Stimulated activated memory B cell treated with anti-CD40 and anti-IgM and Interleukin-4, amounts not matched to agents 10 μg/mL and 1 μg/mL and 100 μg/mL, for 72 hours (primary cell): ENCODE data around the gene PRDM5.

Experiments used
- ATAC-seq: fragments of 150-1000 bp; cut with Tn5 transposase; 2 replicates; pipeline ENCODE4 v1.10.0; 2021
- H3K27ac Mint-ChIP-seq: one replicate; pipeline ENCODE4 v1.8.0; 2022; ENCODE audit warnings: mild to moderate bottlenecking, mixed read lengths
- H3K27me3 Mint-ChIP-seq: one replicate; pipeline ENCODE4 v1.8.0; 2022; ENCODE audit warnings: mixed read lengths
- H3K36me3 Mint-ChIP-seq: one replicate; pipeline ENCODE4 v1.8.0; 2022; ENCODE audit warnings: mixed read lengths
- H3K4me1 Mint-ChIP-seq: one replicate; pipeline ENCODE4 v1.8.0; 2022; ENCODE audit warnings: mixed read lengths
- H3K4me3 Mint-ChIP-seq: one replicate; pipeline ENCODE4 v1.8.0; 2022; ENCODE audit warnings: mild to moderate bottlenecking, moderate library complexity, mixed read lengths
- H3K9me3 Mint-ChIP-seq: one replicate; pipeline ENCODE4 v1.8.0; 2022; ENCODE audit warnings: mixed read lengths

The PRDM5 gene

DNA sequence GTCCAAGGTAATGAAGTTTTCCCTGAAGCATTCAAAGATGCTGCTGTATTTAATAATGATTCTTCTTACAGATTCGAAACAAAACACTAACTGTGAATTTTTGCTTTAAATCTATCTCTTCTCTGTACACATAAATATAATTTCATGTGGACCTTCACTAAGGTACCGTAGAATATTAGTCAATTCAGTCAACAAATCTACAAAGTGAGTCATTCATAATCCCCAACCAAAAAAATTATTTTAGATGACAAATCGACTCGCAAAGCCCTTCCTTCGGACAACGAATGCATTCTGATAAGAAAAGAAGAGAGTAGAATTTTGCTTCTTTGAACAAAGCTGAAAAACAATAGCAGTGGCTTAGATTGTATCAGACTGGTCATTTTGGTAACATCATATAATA is 95.7 kb downstream of the PRDM5 start:
- no peaks in the 10 kb centered on the region for H3K9me3 Mint-ChIP-seq
- no peaks in the 10 kb centered on the region for H3K36me3 Mint-ChIP-seq
- H3K27me3 Mint-ChIP-seq, result no peaks in the 10 kb centered on the region
- H3K27ac Mint-ChIP-seq, result no peak overlapping the region
- H3K4me1 Mint-ChIP-seq, result no peaks in the 10 kb centered on the region
- ATAC-seq, result no peak
- H3K4me3 Mint-ChIP-seq, result no peak overlapping the region

DNA sequence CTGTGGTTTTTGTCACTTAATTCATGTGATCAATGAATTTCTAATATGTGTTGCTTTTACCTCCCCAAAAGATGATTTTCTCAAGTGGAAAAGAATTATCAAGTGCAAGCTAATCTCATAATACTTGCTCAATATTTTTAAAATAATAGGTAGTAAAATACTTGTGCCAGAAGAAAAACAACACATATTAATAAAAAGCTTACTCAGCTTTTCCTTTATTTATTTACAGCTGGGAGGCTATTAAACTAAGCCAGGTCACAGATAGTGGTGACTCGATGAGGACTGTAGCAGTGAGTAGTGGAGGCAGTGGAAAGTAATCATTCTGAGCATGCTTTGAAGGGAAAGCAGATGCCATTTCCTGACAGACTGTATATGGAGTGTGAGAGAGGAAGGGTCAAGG is 96.1 kb downstream of the PRDM5 start:
- Mint-ChIP-seq H3K4me3 (no peak overlapping the region), H3K4me1 (no peaks in the 10 kb centered on the region), H3K36me3 (no peaks in the 10 kb centered on the region), H3K27ac (no peak overlapping the region), H3K9me3 (no peaks in the 10 kb centered on the region), H3K27me3 (no peaks in the 10 kb centered on the region)
- ATAC-seq, result no peak

DNA sequence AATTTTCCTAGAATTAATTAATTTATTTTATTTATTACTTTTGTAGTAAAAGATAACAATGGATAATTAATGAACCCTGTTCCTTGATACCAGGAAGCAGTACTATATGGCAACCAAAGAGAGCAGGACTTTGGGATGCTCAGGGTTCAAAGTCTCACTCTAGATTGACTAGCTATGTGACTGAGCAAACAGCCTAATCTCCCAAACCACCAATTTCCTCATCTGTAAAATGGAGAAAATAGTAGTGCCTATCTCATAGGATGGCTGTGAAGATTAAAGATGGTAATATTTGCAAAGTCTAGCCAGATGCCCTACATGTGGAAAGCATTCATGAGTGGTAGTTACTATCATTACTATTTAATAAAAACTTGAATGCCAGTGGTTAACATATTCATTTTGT is 97.6 kb downstream of the PRDM5 start:
- H3K9me3 Mint-ChIP-seq, result peaks cover 2% of the 10 kb centered on the region
- H3K4me3 Mint-ChIP-seq, result no peak overlapping the region
- H3K36me3 Mint-ChIP-seq, result no peaks in the 10 kb centered on the region
- H3K27ac Mint-ChIP-seq, result no peak overlapping the region
- H3K4me1 Mint-ChIP-seq, result no peaks in the 10 kb centered on the region
- H3K27me3 Mint-ChIP-seq, result no peaks in the 10 kb centered on the region
- no peak for ATAC-seq

GRCh38 chr4:120821977-120822376 is 100.5 kb downstream of the PRDM5 start:
- no peak overlapping the region for H3K4me3 Mint-ChIP-seq
- H3K27ac Mint-ChIP-seq, result no peak overlapping the region
- H3K27me3 Mint-ChIP-seq, result no peaks in the 10 kb centered on the region
- no peak for ATAC-seq
- H3K9me3 Mint-ChIP-seq, result peaks cover 2% of the 10 kb centered on the region
- no peaks in the 10 kb centered on the region for H3K4me1 Mint-ChIP-seq
- H3K36me3 Mint-ChIP-seq, result no peaks in the 10 kb centered on the region

GRCh38 chr4:120821029-120821428 is 101.5 kb downstream of the PRDM5 start:
- Mint-ChIP-seq H3K4me1 (no peaks in the 10 kb centered on the region), H3K36me3 (no peaks in the 10 kb centered on the region), H3K9me3 (peaks cover 2% of the 10 kb centered on the region), H3K27me3 (no peaks in the 10 kb centered on the region), H3K4me3 (no peak overlapping the region), H3K27ac (no peak overlapping the region)
- no peak for ATAC-seq

GRCh38 chr4:120819805-120820437 is 102.6 kb downstream of the PRDM5 start:
- H3K9me3 Mint-ChIP-seq, result peaks cover 2% of the 10 kb centered on the region
- H3K4me3 Mint-ChIP-seq, result no peak overlapping the region
- H3K27ac Mint-ChIP-seq, result no peak overlapping the region
- no peaks in the 10 kb centered on the region for H3K4me1 Mint-ChIP-seq
- no peaks in the 10 kb centered on the region for H3K36me3 Mint-ChIP-seq
- ATAC-seq, result no peak
- H3K27me3 Mint-ChIP-seq, result no peaks in the 10 kb centered on the region

DNA sequence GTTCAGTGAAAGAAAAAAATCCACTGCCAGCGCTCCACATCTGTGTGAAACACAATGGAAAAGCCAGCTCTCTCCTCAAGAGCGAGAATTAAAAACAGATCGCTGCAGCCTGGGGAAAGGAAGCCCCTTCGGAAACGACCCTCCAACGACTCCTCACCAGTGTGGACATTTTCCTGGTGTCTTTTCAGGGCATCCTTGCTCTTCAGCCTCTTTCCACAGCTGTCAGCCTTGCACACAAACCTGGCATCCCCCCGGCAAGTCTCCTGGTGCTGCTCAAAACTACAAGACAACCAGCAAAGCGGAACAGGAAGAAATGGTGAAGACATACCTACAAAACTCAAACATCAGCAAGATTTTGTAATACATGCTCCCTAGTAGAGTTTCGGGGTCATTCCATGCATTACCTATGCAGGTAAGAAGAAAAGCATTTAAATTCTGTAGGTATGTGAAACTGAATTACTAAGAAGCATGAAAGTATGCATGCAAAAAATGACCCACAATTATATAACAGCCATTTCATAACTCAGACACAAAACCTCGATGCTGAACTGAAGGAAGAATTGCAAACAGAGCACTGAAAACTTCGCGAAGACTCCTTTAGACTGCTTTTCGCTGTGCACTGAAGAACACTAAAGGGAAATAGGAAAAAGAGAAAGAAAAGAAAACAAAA is 106.1 kb downstream of the PRDM5 start:
- Mint-ChIP-seq H3K27ac (no peak overlapping the region), H3K9me3 (peaks cover 2% of the 10 kb centered on the region), H3K36me3 (no peaks in the 10 kb centered on the region), H3K4me3 (no peak overlapping the region), H3K27me3 (no peaks in the 10 kb centered on the region), H3K4me1 (no peaks in the 10 kb centered on the region)
- no peak for ATAC-seq

DNA sequence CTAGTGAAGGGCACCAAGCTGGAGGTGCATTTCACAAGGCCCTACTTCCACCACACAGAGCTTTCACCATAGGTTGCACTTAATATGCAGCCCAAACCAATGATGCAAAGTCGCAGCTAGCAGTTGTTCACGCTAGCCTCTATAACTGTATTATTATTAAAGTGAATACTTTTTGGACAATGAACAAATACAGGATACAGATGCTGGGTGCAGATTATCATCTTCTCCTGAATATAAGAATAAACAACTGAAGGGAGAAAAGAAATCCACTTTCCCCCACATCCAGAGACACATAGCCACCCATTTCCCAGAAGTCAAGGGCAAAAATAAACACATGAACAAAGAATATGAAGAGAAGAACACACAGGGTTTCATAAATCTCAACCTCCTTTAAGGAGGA is 107.2 kb downstream of the PRDM5 start:
- ATAC-seq, result no peak
- no peaks in the 10 kb centered on the region for H3K36me3 Mint-ChIP-seq
- H3K27me3 Mint-ChIP-seq, result no peaks in the 10 kb centered on the region
- no peak overlapping the region for H3K27ac Mint-ChIP-seq
- no peaks in the 10 kb centered on the region for H3K4me1 Mint-ChIP-seq
- H3K9me3 Mint-ChIP-seq, result no peaks in the 10 kb centered on the region
- H3K4me3 Mint-ChIP-seq, result no peak overlapping the region

DNA sequence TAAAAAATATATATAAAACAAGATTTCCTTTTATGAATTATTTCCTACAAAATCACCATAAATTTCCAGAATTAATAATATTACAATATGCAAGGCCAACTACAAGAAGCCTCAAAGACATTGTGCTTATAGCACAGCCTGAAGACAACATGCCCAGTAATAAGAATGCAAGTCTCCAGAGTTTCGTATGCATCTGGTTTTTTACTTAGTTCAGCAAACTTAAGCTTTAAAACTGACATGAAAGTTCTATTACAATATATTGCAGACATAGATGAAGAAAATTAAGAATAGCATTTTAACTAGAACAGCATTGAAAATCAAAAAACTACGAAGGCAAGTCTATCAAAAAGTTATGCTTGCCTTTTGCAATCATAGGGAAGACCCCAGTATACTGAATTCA is 107.6 kb downstream of the PRDM5 start:
- H3K9me3 Mint-ChIP-seq, result no peaks in the 10 kb centered on the region
- no peaks in the 10 kb centered on the region for H3K27me3 Mint-ChIP-seq
- H3K4me3 Mint-ChIP-seq, result no peak overlapping the region
- no peak for ATAC-seq
- H3K27ac Mint-ChIP-seq, result no peak overlapping the region
- H3K4me1 Mint-ChIP-seq, result no peaks in the 10 kb centered on the region
- no peaks in the 10 kb centered on the region for H3K36me3 Mint-ChIP-seq

GRCh38 chr4:120812216-120812615 is 110.3 kb downstream of the PRDM5 start:
- Mint-ChIP-seq H3K9me3 (no peaks in the 10 kb centered on the region), H3K36me3 (no peaks in the 10 kb centered on the region), H3K4me1 (no peaks in the 10 kb centered on the region), H3K27me3 (no peaks in the 10 kb centered on the region), H3K4me3 (no peak overlapping the region), H3K27ac (no peak overlapping the region)
- ATAC-seq, result no peak

GRCh38 chr4:120809518-120809917 is 113.0 kb downstream of the PRDM5 start:
- Mint-ChIP-seq H3K9me3 (peaks cover 6% of the 10 kb centered on the region), H3K36me3 (no peaks in the 10 kb centered on the region), H3K27ac (no peak overlapping the region), H3K4me1 (no peaks in the 10 kb centered on the region), H3K4me3 (no peak overlapping the region), H3K27me3 (no peaks in the 10 kb centered on the region)
- ATAC-seq, result no peak

DNA sequence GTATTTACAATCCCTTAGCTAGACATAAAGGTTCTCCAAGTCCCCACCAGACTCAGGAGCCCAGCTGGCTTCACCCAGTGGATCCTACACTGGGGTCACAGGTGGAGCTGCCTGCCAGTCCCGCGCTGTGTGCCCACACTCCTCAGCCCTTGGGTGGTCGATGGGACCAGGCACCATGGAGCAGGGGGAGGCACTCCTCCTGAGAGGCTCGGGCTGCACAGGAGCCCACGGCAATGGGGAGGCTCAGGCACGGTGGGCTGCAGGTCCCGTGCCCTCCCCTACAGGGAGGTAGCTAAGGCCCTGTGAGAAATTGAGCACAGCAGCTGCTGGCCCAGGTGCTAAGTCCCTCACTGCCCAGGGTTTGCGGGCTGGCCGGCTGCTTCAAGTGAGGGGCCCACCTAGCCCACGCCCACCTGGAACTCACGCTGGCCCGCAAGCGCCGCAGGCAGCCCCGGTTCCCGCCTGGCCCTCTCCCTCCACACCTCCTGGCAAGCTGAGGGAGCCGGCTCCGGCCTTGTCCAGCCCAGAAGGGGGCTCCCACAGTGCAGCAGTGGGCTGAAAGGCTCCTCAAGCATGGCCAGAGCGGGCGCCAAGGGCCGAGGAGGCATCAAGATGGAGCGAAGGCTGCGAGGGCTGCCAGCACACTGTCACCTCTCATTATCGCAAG is 113.9 kb downstream of the PRDM5 start:
- no peaks in the 10 kb centered on the region for H3K4me1 Mint-ChIP-seq
- no peaks in the 10 kb centered on the region for H3K27me3 Mint-ChIP-seq
- H3K27ac Mint-ChIP-seq, result no peak overlapping the region
- no peak for ATAC-seq
- peaks cover 6% of the 10 kb centered on the region for H3K9me3 Mint-ChIP-seq
- no peaks in the 10 kb centered on the region for H3K36me3 Mint-ChIP-seq
- no peak overlapping the region for H3K4me3 Mint-ChIP-seq

DNA sequence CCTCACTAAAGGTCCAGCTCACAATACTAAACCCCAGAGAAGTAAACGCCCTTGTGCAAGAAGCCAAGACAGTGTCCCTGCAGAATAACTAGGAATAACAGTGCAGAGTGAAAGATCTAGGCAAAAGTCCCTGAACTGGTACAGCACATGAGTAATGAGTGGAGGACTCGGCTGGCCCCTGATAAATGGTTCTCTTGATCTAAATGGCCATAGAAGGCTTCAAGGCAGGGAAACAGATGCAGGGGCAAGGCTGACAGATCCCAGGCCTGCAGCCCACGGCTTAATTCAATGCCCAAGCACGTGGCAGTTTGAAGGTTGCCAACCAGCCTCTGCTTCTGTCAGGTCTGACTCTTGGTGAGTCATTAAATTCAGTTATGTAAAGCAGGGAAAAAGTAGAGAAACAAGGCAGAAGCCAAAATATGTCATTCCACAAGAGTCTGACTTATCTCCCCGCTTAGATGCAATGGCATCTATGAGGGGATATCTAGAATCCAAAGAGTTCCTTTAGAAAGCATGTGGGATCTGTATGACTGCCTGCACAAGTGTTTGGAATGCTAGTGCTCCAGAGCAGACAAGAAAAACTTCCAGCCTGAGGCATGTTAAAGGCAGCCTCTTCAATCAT is 121.3 kb downstream of the PRDM5 start:
- no peaks in the 10 kb centered on the region for H3K36me3 Mint-ChIP-seq
- no peaks in the 10 kb centered on the region for H3K27me3 Mint-ChIP-seq
- no peaks in the 10 kb centered on the region for H3K4me1 Mint-ChIP-seq
- H3K27ac Mint-ChIP-seq, result no peak overlapping the region
- H3K9me3 Mint-ChIP-seq, result peaks cover 5% of the 10 kb centered on the region
- H3K4me3 Mint-ChIP-seq, result no peak overlapping the region
- ATAC-seq, result no peak

- ATAC-seq, result no peak
- H3K27ac Mint-ChIP-seq, result no peak overlapping the region
- no peaks in the 10 kb centered on the region for H3K4me1 Mint-ChIP-seq
- no peak overlapping the region for H3K4me3 Mint-ChIP-seq
- no peaks in the 10 kb centered on the region for H3K9me3 Mint-ChIP-seq
- H3K36me3 Mint-ChIP-seq, result no peaks in the 10 kb centered on the region
- H3K27me3 Mint-ChIP-seq, result no peaks in the 10 kb centered on the region
These were observed 124.0 kb downstream of the PRDM5 start for GRCh38 chr4:120798570-120798969.

DNA sequence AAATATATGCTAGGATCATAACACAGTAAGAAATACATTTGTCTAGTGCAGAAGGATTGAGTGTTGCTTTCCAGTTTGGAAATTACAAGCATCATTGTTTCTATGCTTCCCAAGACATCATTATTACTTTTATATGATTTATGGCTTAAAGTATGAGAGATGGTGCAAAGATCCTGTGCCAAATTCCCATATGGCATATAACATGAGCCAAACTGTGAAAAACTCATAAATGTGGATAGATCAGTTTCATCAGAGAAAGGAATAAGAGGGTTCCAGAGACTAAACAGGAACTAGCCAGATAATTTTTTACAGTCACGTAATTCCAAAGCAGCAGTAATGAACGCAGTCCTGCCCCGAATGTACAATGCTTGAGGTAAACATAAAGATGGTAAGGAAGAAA is 126.3 kb downstream of the PRDM5 start:
- ATAC-seq, result no peak
- Mint-ChIP-seq H3K27ac (no peak overlapping the region), H3K9me3 (peaks cover 7% of the 10 kb centered on the region), H3K4me1 (no peaks in the 10 kb centered on the region), H3K27me3 (no peaks in the 10 kb centered on the region), H3K4me3 (no peak overlapping the region), H3K36me3 (no peaks in the 10 kb centered on the region)

DNA sequence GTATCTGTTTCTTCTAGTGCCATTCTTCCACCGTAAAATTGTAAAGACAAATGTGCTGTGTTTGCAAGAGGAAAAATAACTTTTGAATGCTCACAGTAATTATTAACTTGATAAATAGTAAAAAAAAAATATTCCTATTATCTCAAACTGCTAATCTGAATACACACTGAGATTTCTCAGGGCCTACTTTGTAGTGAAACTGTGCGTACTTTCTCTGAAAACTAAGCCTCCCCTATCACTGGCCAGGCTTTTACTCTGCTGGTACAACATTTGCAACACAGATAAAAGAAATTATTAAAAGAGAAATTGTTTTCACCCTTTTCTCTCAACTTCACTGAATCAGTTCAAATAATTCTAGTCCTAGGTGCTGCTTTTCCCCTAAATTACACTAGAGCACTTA is 137.3 kb downstream of the PRDM5 start:
- H3K4me1 Mint-ChIP-seq, result no peaks in the 10 kb centered on the region
- ATAC-seq, result no peak
- H3K27ac Mint-ChIP-seq, result no peak overlapping the region
- H3K36me3 Mint-ChIP-seq, result no peaks in the 10 kb centered on the region
- no peak overlapping the region for H3K4me3 Mint-ChIP-seq
- no peaks in the 10 kb centered on the region for H3K27me3 Mint-ChIP-seq
- H3K9me3 Mint-ChIP-seq, result peaks cover 5% of the 10 kb centered on the region
